ENCODE data around the gene CDH13.

CDH13 gene

GRCh38 chr16:82841108-82841507 is 214.3 kb downstream of the CDH13 start:
- no peak overlapping the region for H2BK5ac ChIP-seq (ENCODE audit: low read length)
- H3K27me3 ChIP-seq (ENCODE audit: insufficient read depth, low read length, poor library complexity), result no peaks in the 10 kb centered on the region
- H3K4ac ChIP-seq (ENCODE audit: low read depth, low read length), result no peak overlapping the region
- no peak overlapping the region for H4K5ac ChIP-seq (ENCODE audit: low read length)
- no peak overlapping the region for H4K8ac ChIP-seq (ENCODE audit: low read depth, low read length)
- H3K4me2 ChIP-seq (ENCODE audit: low read length), result no peak overlapping the region
- H3K27ac ChIP-seq (ENCODE audit: low read depth, low read length), result no peak overlapping the region
- H2BK120ac ChIP-seq (ENCODE audit: low read depth, low read length), result no peak overlapping the region
- no peak overlapping the region for H2BK15ac ChIP-seq (replicated peaks; ENCODE audit: low read depth)
- H3K4me1 ChIP-seq (ENCODE audit: control insufficient read depth, low read depth, low read length), result no peaks in the 10 kb centered on the region
- H3K79me1 ChIP-seq (ENCODE audit: low read length), result no peaks in the 10 kb centered on the region
- no peaks in the 10 kb centered on the region for H3K79me2 ChIP-seq (ENCODE audit: control insufficient read depth, insufficient read depth, low read length)
- no peak overlapping the region for H3K56ac ChIP-seq (ENCODE audit: low read length)
- H3K18ac ChIP-seq (ENCODE audit: low read length), result no peak overlapping the region
- H3K4me3 ChIP-seq (ENCODE audit: low read length), result no peak overlapping the region
- no peak overlapping the region for H3K9ac ChIP-seq (ENCODE audit: low read length)
- no CpG with 5 or more reads among the region's 3 CpGs for WGBS (ENCODE audit: extremely low coverage, insufficient coverage, low lambda C conversion rate)
- H2AK5ac ChIP-seq (ENCODE audit: low read length), result no peak overlapping the region
- DNase-seq, result no peak
- no peak overlapping the region for H3K23ac ChIP-seq (ENCODE audit: low read length)
- H3K36me3 ChIP-seq (ENCODE audit: control insufficient read depth, insufficient read depth, low read length), result no peaks in the 10 kb centered on the region

GRCh38 chr16:82843606-82844271 is 217.0 kb downstream of the CDH13 start:
- Histone ChIP-seq H4K8ac (ENCODE audit: low read depth, low read length) (no peak overlapping the region), H3K27me3 (ENCODE audit: insufficient read depth, low read length, poor library complexity) (no peaks in the 10 kb centered on the region), H3K4me3 (ENCODE audit: low read length) (no peak overlapping the region), H3K4ac (ENCODE audit: low read depth, low read length) (no peak overlapping the region), H2BK15ac (replicated peaks; ENCODE audit: low read depth) (no peak overlapping the region), H3K36me3 (ENCODE audit: control insufficient read depth, insufficient read depth, low read length) (no peaks in the 10 kb centered on the region), H3K4me1 (ENCODE audit: control insufficient read depth, low read depth, low read length) (no peaks in the 10 kb centered on the region), H3K79me1 (ENCODE audit: low read length) (no peaks in the 10 kb centered on the region), H3K79me2 (ENCODE audit: control insufficient read depth, insufficient read depth, low read length) (no peaks in the 10 kb centered on the region), H3K9ac (ENCODE audit: low read length) (no peak overlapping the region), H3K4me2 (ENCODE audit: low read length) (no peak overlapping the region), H3K18ac (ENCODE audit: low read length) (no peak overlapping the region), H3K56ac (ENCODE audit: low read length) (no peak overlapping the region), H3K27ac (ENCODE audit: low read depth, low read length) (no peak overlapping the region), H2BK5ac (ENCODE audit: low read length) (no peak overlapping the region), H4K5ac (ENCODE audit: low read length) (no peak overlapping the region), H3K23ac (ENCODE audit: low read length) (no peak overlapping the region), H2BK120ac (ENCODE audit: low read depth, low read length) (no peak overlapping the region), H2AK5ac (ENCODE audit: low read length) (no peak overlapping the region)
- WGBS (ENCODE audit: extremely low coverage, insufficient coverage, low lambda C conversion rate), result no CpG with 5 or more reads among the region's 5 CpGs
- no peak for DNase-seq

- H2BK15ac ChIP-seq (replicated peaks; ENCODE audit: low read depth), result no peak overlapping the region
- H2AK5ac ChIP-seq (ENCODE audit: low read length), result no peak overlapping the region
- no peak for DNase-seq
- no peaks in the 10 kb centered on the region for H3K27me3 ChIP-seq (ENCODE audit: insufficient read depth, low read length, poor library complexity)
- H4K8ac ChIP-seq (ENCODE audit: low read depth, low read length), result no peak overlapping the region
- no peaks in the 10 kb centered on the region for H3K36me3 ChIP-seq (ENCODE audit: control insufficient read depth, insufficient read depth, low read length)
- no peak overlapping the region for H2BK5ac ChIP-seq (ENCODE audit: low read length)
- no peak overlapping the region for H3K27ac ChIP-seq (ENCODE audit: low read depth, low read length)
- H4K5ac ChIP-seq (ENCODE audit: low read length), result no peak overlapping the region
- H3K79me2 ChIP-seq (ENCODE audit: control insufficient read depth, insufficient read depth, low read length), result no peaks in the 10 kb centered on the region
- H3K4me3 ChIP-seq (ENCODE audit: low read length), result no peak overlapping the region
- H3K9ac ChIP-seq (ENCODE audit: low read length), result no peak overlapping the region
- no peak overlapping the region for H2BK120ac ChIP-seq (ENCODE audit: low read depth, low read length)
- H3K18ac ChIP-seq (ENCODE audit: low read length), result no peak overlapping the region
- no peak overlapping the region for H3K23ac ChIP-seq (ENCODE audit: low read length)
- H3K56ac ChIP-seq (ENCODE audit: low read length), result no peak overlapping the region
- no peak overlapping the region for H3K4ac ChIP-seq (ENCODE audit: low read depth, low read length)
- WGBS (ENCODE audit: extremely low coverage, insufficient coverage, low lambda C conversion rate), result no CpG with 5 or more reads among the region's 3 CpGs
- no peaks in the 10 kb centered on the region for H3K4me1 ChIP-seq (ENCODE audit: control insufficient read depth, low read depth, low read length)
- no peaks in the 10 kb centered on the region for H3K79me1 ChIP-seq (ENCODE audit: low read length)
- no peak overlapping the region for H3K4me2 ChIP-seq (ENCODE audit: low read length)
These were observed 218.3 kb downstream of the CDH13 start for GRCh38 chr16:82845116-82845515.

GRCh38 chr16:82846806-82847205 is 220.0 kb downstream of the CDH13 start:
- Histone ChIP-seq H3K4ac (ENCODE audit: low read depth, low read length) (no peak overlapping the region), H3K4me1 (ENCODE audit: control insufficient read depth, low read depth, low read length) (no peaks in the 10 kb centered on the region), H2BK120ac (ENCODE audit: low read depth, low read length) (no peak overlapping the region), H3K79me1 (ENCODE audit: low read length) (no peaks in the 10 kb centered on the region), H4K5ac (ENCODE audit: low read length) (no peak overlapping the region), H3K18ac (ENCODE audit: low read length) (no peak overlapping the region), H3K27me3 (ENCODE audit: insufficient read depth, low read length, poor library complexity) (no peaks in the 10 kb centered on the region), H3K4me3 (ENCODE audit: low read length) (no peak overlapping the region), H2AK5ac (ENCODE audit: low read length) (no peak overlapping the region), H4K8ac (ENCODE audit: low read depth, low read length) (no peak overlapping the region), H2BK15ac (replicated peaks; ENCODE audit: low read depth) (no peak overlapping the region), H3K9ac (ENCODE audit: low read length) (no peak overlapping the region), H2BK5ac (ENCODE audit: low read length) (no peak overlapping the region), H3K56ac (ENCODE audit: low read length) (no peak overlapping the region), H3K27ac (ENCODE audit: low read depth, low read length) (no peak overlapping the region), H3K23ac (ENCODE audit: low read length) (no peak overlapping the region), H3K4me2 (ENCODE audit: low read length) (no peak overlapping the region), H3K79me2 (ENCODE audit: control insufficient read depth, insufficient read depth, low read length) (no peaks in the 10 kb centered on the region), H3K36me3 (ENCODE audit: control insufficient read depth, insufficient read depth, low read length) (no peaks in the 10 kb centered on the region)
- WGBS (ENCODE audit: extremely low coverage, insufficient coverage, low lambda C conversion rate), result 100% methylated on average over 1 of the region's 1 CpG
- no peak for DNase-seq

GRCh38 chr16:82848013-82848412 is 221.2 kb downstream of the CDH13 start:
- no peak overlapping the region for H3K9ac ChIP-seq (ENCODE audit: low read length)
- no peak overlapping the region for H2BK120ac ChIP-seq (ENCODE audit: low read depth, low read length)
- H3K4me2 ChIP-seq (ENCODE audit: low read length), result no peak overlapping the region
- H3K23ac ChIP-seq (ENCODE audit: low read length), result no peak overlapping the region
- H3K4me1 ChIP-seq (ENCODE audit: control insufficient read depth, low read depth, low read length), result no peaks in the 10 kb centered on the region
- H3K56ac ChIP-seq (ENCODE audit: low read length), result no peak overlapping the region
- no peaks in the 10 kb centered on the region for H3K36me3 ChIP-seq (ENCODE audit: control insufficient read depth, insufficient read depth, low read length)
- no peaks in the 10 kb centered on the region for H3K27me3 ChIP-seq (ENCODE audit: insufficient read depth, low read length, poor library complexity)
- H3K4ac ChIP-seq (ENCODE audit: low read depth, low read length), result no peak overlapping the region
- peak; percentile 38 for DNase-seq
- H3K79me2 ChIP-seq (ENCODE audit: control insufficient read depth, insufficient read depth, low read length), result no peaks in the 10 kb centered on the region
- H3K18ac ChIP-seq (ENCODE audit: low read length), result no peak overlapping the region
- no peak overlapping the region for H2AK5ac ChIP-seq (ENCODE audit: low read length)
- no peak overlapping the region for H2BK5ac ChIP-seq (ENCODE audit: low read length)
- no peak overlapping the region for H3K4me3 ChIP-seq (ENCODE audit: low read length)
- H4K5ac ChIP-seq (ENCODE audit: low read length), result no peak overlapping the region
- H4K8ac ChIP-seq (ENCODE audit: low read depth, low read length), result no peak overlapping the region
- no peaks in the 10 kb centered on the region for H3K79me1 ChIP-seq (ENCODE audit: low read length)
- H3K27ac ChIP-seq (ENCODE audit: low read depth, low read length), result no peak overlapping the region
- H2BK15ac ChIP-seq (replicated peaks; ENCODE audit: low read depth), result no peak overlapping the region

- H2BK120ac ChIP-seq (ENCODE audit: low read depth, low read length), result no peak overlapping the region
These were observed 225.7 kb downstream of the CDH13 start for GRCh38 chr16:82852388-82853008.

More at GRCh38 chr16:82852388-82853008, 225.7 kb downstream of the CDH13 start:
- Histone ChIP-seq H3K79me1 (ENCODE audit: low read length) (no peaks in the 10 kb centered on the region), H3K4ac (ENCODE audit: low read depth, low read length) (no peak overlapping the region), H4K8ac (ENCODE audit: low read depth, low read length) (no peak overlapping the region), H3K23ac (ENCODE audit: low read length) (no peak overlapping the region), H3K27me3 (ENCODE audit: insufficient read depth, low read length, poor library complexity) (no peaks in the 10 kb centered on the region), H3K4me1 (ENCODE audit: control insufficient read depth, low read depth, low read length) (no peaks in the 10 kb centered on the region), H2BK5ac (ENCODE audit: low read length) (no peak overlapping the region), H3K9ac (ENCODE audit: low read length) (no peak overlapping the region), H3K27ac (ENCODE audit: low read depth, low read length) (no peak overlapping the region), H3K4me3 (ENCODE audit: low read length) (no peak overlapping the region), H3K56ac (ENCODE audit: low read length) (no peak overlapping the region), H3K18ac (ENCODE audit: low read length) (no peak overlapping the region), H2AK5ac (ENCODE audit: low read length) (no peak overlapping the region), H3K36me3 (ENCODE audit: control insufficient read depth, insufficient read depth, low read length) (no peaks in the 10 kb centered on the region), H4K5ac (ENCODE audit: low read length) (no peak overlapping the region), H3K4me2 (ENCODE audit: low read length) (no peak overlapping the region), H3K79me2 (ENCODE audit: control insufficient read depth, insufficient read depth, low read length) (no peaks in the 10 kb centered on the region), H2BK15ac (replicated peaks; ENCODE audit: low read depth) (no peak overlapping the region)
- no peak for DNase-seq
- WGBS (ENCODE audit: extremely low coverage, insufficient coverage, low lambda C conversion rate), result no CpG with 5 or more reads among the region's 3 CpGs

Measured in mesendoderm (in vitro differentiated cells).